HepG2 (cell line): ENCODE results near the gene RNF149. TPM values are rescaled to one million over a fixed set of nuclear protein-coding genes. Genes with fewer than 3 reads are reported as not detected.
A peak's percentile ranks its signal among the peaks of the same experiment; 100 is the strongest.

Source experiments
- BCL6 ChIP-seq: IDR thresholded peaks from 2 replicates; pipeline ENCODE4 v1.6.1; 2016; ENCODE audit warnings: missing genetic modification reagents, missing compliant biosample characterization
- CEBPB ChIP-seq: IDR thresholded peaks from 2 replicates; pipeline ENCODE4 v1.6.1; 2011; ENCODE audit warnings: low read depth, low read length, improper control_type of control experiment, borderline replicate concordance
- HDAC2 ChIP-seq: sonication (generic); formaldehyde crosslinking; IDR thresholded peaks from 2 replicates; pipeline ENCODE4 v1.4.0; 2020; ENCODE audit warnings: missing genetic modification reagents
- KAT8 ChIP-seq: IDR thresholded peaks from 2 replicates; pipeline ENCODE4 v1.6.1; 2016; ENCODE audit warnings: missing genetic modification reagents, missing compliant biosample characterization
- KDM6A ChIP-seq: IDR thresholded peaks from 2 replicates; pipeline ENCODE4 v1.6.1; 2016; ENCODE audit warnings: low read depth
- KMT2B ChIP-seq: IDR thresholded peaks from 2 replicates; pipeline ENCODE4 v1.6.1; 2016; ENCODE audit warnings: missing genetic modification reagents, missing compliant biosample characterization
- MAFF ChIP-seq: IDR thresholded peaks from 2 replicates; pipeline ENCODE4 v1.6.1; 2011; ENCODE audit warnings: low read depth, low read length, improper control_type of control experiment
- MED1 ChIP-seq: sonication (generic); formaldehyde crosslinking; IDR thresholded peaks from 2 replicates; pipeline ENCODE4 v1.4.0; 2020; ENCODE audit warnings: missing genetic modification reagents
- NR2F6 ChIP-seq, 2 experiments: IDR thresholded peaks; 2 replicates each; pipeline ENCODE4 v1.6.1; 2016; ENCODE audit warnings: antibody characterized with exemption in 1 of 2, mild to moderate bottlenecking in 1 of 2
- PHF5A ChIP-seq: IDR thresholded peaks from one replicate; pipeline ENCODE4 v1.6.1; 2018; ENCODE audit warnings: low read depth, missing genetic modification reagents; ENCODE audit not compliant: unreplicated experiment
- RCOR2 ChIP-seq: IDR thresholded peaks from 2 replicates; pipeline ENCODE4 v1.6.1; 2016; ENCODE audit warnings: missing biosample characterization, missing genetic modification reagents
- SOX5 ChIP-seq: IDR thresholded peaks from 2 replicates; pipeline ENCODE4 v1.6.1; 2016; ENCODE audit warnings: borderline replicate concordance
- TARDBP ChIP-seq: sonication (generic); formaldehyde crosslinking; IDR thresholded peaks from 2 replicates; pipeline ENCODE4 v1.8.0; 2022; ENCODE audit warnings: mild to moderate bottlenecking, missing genetic modification reagents
- TFAP4 ChIP-seq: sonication (generic); IDR thresholded peaks from 2 replicates; pipeline ENCODE4 v1.6.1; 2016; ENCODE audit warnings: low read depth, borderline replicate concordance
- ZBTB34 ChIP-seq: sonication (generic); formaldehyde crosslinking; IDR thresholded peaks from 2 replicates; pipeline ENCODE4 v1.8.0; 2022; ENCODE audit warnings: mild to moderate bottlenecking, missing genetic modification reagents
- ZFP1 ChIP-seq: IDR thresholded peaks from 2 replicates; pipeline ENCODE4 v1.6.1; 2016
- ZNF317 ChIP-seq: sonication (generic); formaldehyde crosslinking; IDR thresholded peaks from 2 replicates; pipeline ENCODE4 v1.5.0; 2020; ENCODE audit warnings: mild to moderate bottlenecking, missing genetic modification reagents
- ZNF383 ChIP-seq: sonication (generic); formaldehyde crosslinking; IDR thresholded peaks from 2 replicates; pipeline ENCODE4 v1.4.0; 2020; ENCODE audit warnings: missing genetic modification reagents, mild to moderate bottlenecking, borderline replicate concordance
- polyA plus RNA-seq, 8 experiments: library from polyadenylated mRNA; depleted of rRNA in 3 of 8; stranded (reverse) in 7 of 8; unstranded in 1 of 8; fragments of >200 nt; fragmentation: Illumina TruSeq in 4 of 8; extraction: Trizol in 4 of 8; gene quantifications; 2 replicates each; pipeline versions ENCODE4 v1.2.1 to v1.2.3, GENCODE V29; 2011 to 2016; ENCODE audit warnings: low read depth in 4 of 8, missing spikeins in 1 of 8, mixed read lengths in 1 of 8; ENCODE audit not compliant: insufficient read depth in 1 of 8
- total RNA-seq, 5 experiments: library from RNA; depleted of rRNA; stranded (reverse); fragments of >200 nt; fragmentation: Illumina TruSeq; extraction: Trizol; gene quantifications; 2 replicates each; pipeline ENCODE4 v1.2.3, GENCODE V29; 2016; ENCODE audit warnings: low read depth in 1 of 5
- TF ChIP-seq, protein P1 (sequence below): sonication (generic); formaldehyde crosslinking; IDR thresholded peaks from 2 replicates; pipeline ENCODE4 v1.4.0; 2020; ENCODE audit warnings: missing genetic modification reagents
- TF ChIP-seq, protein P2 (sequence below): IDR thresholded peaks from 2 replicates; pipeline ENCODE4 v1.6.1; 2016
- TF ChIP-seq, protein P3 (sequence below): IDR thresholded peaks from 2 replicates; pipeline ENCODE4 v1.6.1; 2016; ENCODE audit warnings: low read depth, borderline replicate concordance
- TF ChIP-seq, protein P4 (sequence below): sonication (generic); formaldehyde crosslinking; IDR thresholded peaks from 2 replicates; pipeline ENCODE4 v1.5.1; 2020; ENCODE audit warnings: missing genetic modification reagents, mild to moderate bottlenecking, borderline replicate concordance
- TF ChIP-seq, protein P5 (sequence below): IDR thresholded peaks from 2 replicates; pipeline ENCODE4 v1.6.1; 2016; ENCODE audit warnings: missing genetic modification reagents, missing compliant biosample characterization

RNF149 gene
- total and polyA plus RNA-seq, 2 of the 13 experiments (the other 11 are each of a cell fraction or from before 2014, with no cell fraction given): 87.6 to 109 TPM

- TF ChIP-seq, protein P1, sequence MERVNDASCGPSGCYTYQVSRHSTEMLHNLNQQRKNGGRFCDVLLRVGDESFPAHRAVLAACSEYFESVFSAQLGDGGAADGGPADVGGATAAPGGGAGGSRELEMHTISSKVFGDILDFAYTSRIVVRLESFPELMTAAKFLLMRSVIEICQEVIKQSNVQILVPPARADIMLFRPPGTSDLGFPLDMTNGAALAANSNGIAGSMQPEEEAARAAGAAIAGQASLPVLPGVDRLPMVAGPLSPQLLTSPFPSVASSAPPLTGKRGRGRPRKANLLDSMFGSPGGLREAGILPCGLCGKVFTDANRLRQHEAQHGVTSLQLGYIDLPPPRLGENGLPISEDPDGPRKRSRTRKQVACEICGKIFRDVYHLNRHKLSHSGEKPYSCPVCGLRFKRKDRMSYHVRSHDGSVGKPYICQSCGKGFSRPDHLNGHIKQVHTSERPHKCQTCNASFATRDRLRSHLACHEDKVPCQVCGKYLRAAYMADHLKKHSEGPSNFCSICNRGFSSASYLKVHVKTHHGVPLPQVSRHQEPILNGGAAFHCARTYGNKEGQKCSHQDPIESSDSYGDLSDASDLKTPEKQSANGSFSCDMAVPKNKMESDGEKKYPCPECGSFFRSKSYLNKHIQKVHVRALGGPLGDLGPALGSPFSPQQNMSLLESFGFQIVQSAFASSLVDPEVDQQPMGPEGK (CRISPR knock-in tag): no peak
- TF ChIP-seq TARDBP: peak; percentile 13; the same call in 1 of the 2 replicates
- TF ChIP-seq, protein P2, sequence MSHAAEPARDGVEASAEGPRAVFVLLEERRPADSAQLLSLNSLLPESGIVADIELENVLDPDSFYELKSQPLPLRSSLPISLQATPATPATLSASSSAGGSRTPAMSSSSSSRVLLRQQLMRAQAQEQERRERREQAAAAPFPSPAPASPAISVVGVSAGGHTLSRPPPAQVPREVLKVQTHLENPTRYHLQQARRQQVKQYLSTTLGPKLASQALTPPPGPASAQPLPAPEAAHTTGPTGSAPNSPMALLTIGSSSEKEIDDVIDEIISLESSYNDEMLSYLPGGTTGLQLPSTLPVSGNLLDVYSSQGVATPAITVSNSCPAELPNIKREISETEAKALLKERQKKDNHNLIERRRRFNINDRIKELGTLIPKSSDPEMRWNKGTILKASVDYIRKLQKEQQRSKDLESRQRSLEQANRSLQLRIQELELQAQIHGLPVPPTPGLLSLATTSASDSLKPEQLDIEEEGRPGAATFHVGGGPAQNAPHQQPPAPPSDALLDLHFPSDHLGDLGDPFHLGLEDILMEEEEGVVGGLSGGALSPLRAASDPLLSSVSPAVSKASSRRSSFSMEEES (CRISPR knock-in tag): 0 out of 2 replicates have a peak, but pooled peaks have one; percentile 30
- TF ChIP-seq, protein P3, sequence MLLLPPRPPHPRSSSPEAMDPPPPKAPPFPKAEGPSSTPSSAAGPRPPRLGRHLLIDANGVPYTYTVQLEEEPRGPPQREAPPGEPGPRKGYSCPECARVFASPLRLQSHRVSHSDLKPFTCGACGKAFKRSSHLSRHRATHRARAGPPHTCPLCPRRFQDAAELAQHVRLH: 0 out of 2 replicates have a peak, but pooled peaks have one; percentile 24
- TF ChIP-seq TFAP4: peak; percentile 69; the same call in 1 of the 2 replicates
- TF ChIP-seq RCOR2 (CRISPR knock-in tag): peak; percentile 58
- TF ChIP-seq MED1 (CRISPR knock-in tag): peak; percentile 65
- TF ChIP-seq KDM6A: 0 out of 2 replicates have a peak, but pooled peaks have one; percentile 51
- TF ChIP-seq, protein P4, sequence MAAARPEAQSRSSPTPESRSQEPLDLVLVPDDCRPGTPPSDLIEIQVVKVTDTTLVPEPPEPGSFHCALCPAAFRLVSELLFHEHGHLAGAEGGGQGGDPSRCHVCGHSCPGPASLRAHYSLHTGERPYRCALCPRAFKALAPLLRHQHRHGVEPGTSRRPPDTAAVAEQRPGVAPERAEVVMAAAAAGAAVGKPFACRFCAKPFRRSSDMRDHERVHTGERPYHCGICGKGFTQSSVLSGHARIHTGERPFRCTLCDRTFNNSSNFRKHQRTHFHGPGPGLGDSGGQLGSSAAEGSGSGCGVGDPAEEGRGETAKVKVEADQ: peak; percentile 56; the same call in 1 of the 2 replicates
- TF ChIP-seq HDAC2 (CRISPR knock-in tag): peak; percentile 63
- TF ChIP-seq KMT2B: 0 out of 2 replicates have a peak, but pooled peaks have one; percentile 36
- TF ChIP-seq MAFF: peak; percentile 42; the same call in 1 of the 2 replicates
- TF ChIP-seq, protein P5, sequence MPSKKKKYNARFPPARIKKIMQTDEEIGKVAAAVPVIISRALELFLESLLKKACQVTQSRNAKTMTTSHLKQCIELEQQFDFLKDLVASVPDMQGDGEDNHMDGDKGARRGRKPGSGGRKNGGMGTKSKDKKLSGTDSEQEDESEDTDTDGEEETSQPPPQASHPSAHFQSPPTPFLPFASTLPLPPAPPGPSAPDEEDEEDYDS (CRISPR knock-in tag): 0 out of 2 replicates have a peak, but pooled peaks have one; percentile 39
- TF ChIP-seq BCL6 (CRISPR knock-in tag): 0 out of 2 replicates have a peak, but pooled peaks have one; percentile 23
- peak; percentile 92 for TF ChIP-seq ZNF317 (CRISPR knock-in tag)
- no peak for TF ChIP-seq NR2F6 (IDR thresholded peaks at IDR 0.05)
- peak; percentile 50; the same call in 1 of the 2 replicates for TF ChIP-seq NR2F6 (CRISPR knock-in tag; IDR thresholded peaks at IDR 0.05)
- TF ChIP-seq KAT8: 0 out of 2 replicates have a peak, but pooled peaks have one; percentile 30
- TF ChIP-seq ZBTB34 (CRISPR knock-in tag): peak; percentile 40; the same call in 1 of the 2 replicates
- TF ChIP-seq ZNF383: no peak
- TF ChIP-seq ZFP1 (CRISPR knock-in tag): 0 out of 2 replicates have a peak, but pooled peaks have one; percentile 31
- peak; percentile 56; the same call in 1 of the 2 replicates for TF ChIP-seq SOX5 (CRISPR knock-in tag)
- TF ChIP-seq PHF5A (CRISPR knock-in tag): peak; percentile 43
- TF ChIP-seq CEBPB: peak; percentile 57; the same call in 1 of the 2 replicates
Observed at GRCh38 chr2:101230541-101231001, 77.9 kb downstream of the RNF149 start (continued).
